Anterior cingulate cortex (tissue), 58 donors: Measurements from ENCODE around the gene ZNF365.
"Not testable (repeated sequence)": the region's sequence is repeated elsewhere in the genome, so short reads cannot be mapped to it uniquely, and the experiment has no call there.

ENCODE experiments used
- DNase-seq, 58 donors: peaks; one replicate each; lab custom pipeline; 2025; lab: John Stamatoyannopoulos, UW

The ZNF365 gene

GRCh38 chr10:62410528-62410927 is 36.4 kb downstream of the ZNF365 start:
- DNase-seq: not testable (repeated sequence)

GRCh38 chr10:62410934-62411333 is 36.8 kb downstream of the ZNF365 start:
- not testable (repeated sequence) for DNase-seq

GRCh38 chr10:62413048-62413447 is 38.9 kb downstream of the ZNF365 start:
- DNase-seq: no peak

GRCh38 chr10:62413652-62414051 is 39.5 kb downstream of the ZNF365 start:
- DNase-seq: no peak

- DNase-seq: no peak
These were observed 40.2 kb downstream of the ZNF365 start for GRCh38 chr10:62414359-62414758.

- no peak for DNase-seq
These were observed 48.0 kb downstream of the ZNF365 start for GRCh38 chr10:62422068-62422590.

DNA sequence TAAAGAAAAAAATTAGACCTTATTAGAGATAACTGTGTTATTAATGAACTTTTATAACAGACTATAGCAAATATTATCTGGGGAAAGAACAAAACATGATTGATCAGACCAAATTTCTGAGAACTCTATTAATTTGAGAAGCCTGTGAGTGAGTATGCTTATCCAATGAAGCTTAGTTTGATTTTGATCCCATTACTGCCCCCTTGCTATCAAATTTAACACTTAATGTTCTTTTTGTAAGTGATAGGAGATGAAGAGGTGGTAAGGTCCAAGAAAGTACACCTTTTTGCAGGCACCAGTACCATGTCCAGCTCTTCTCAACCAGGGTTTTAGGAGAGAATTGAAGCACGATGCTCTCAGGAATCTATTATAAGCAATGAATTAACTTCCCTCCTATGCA is 49.9 kb downstream of the ZNF365 start:
- no peak for DNase-seq

- DNase-seq: no peak
These were observed 51.9 kb downstream of the ZNF365 start for GRCh38 chr10:62426086-62426485.

- DNase-seq: no peak
These were observed 52.4 kb downstream of the ZNF365 start for GRCh38 chr10:62426600-62426999.

GRCh38 chr10:62430881-62431280 is 56.7 kb downstream of the ZNF365 start:
- DNase-seq: no peak

GRCh38 chr10:62433181-62433692 is 59.1 kb downstream of the ZNF365 start:
- DNase-seq: peak in 25 of 58 donors; percentile 1 to 50 (median 11)

DNA sequence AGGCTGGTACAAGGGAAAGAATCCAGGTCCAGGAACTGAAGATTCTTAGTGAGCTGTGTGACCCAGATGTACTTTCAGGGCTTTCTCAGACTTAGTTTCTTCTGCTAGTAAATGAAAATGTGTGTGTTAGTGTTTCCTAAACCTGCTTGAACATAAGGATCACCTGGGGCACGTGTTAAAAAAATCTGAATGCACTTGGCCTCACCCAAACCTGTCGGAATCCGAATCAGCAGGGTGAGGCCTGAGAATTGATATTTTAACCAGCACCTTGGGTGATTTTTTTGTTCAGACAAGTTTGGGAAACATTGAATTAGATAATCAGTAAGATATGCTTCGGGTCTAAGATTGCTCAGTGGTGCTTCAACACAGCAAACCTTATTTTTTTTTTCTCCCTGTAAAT is 59.7 kb downstream of the ZNF365 start:
- no peak for DNase-seq

GRCh38 chr10:62437696-62438095 is 63.5 kb downstream of the ZNF365 start:
- peak in 2 of 58 donors; percentile 61 to 65 for DNase-seq

DNA sequence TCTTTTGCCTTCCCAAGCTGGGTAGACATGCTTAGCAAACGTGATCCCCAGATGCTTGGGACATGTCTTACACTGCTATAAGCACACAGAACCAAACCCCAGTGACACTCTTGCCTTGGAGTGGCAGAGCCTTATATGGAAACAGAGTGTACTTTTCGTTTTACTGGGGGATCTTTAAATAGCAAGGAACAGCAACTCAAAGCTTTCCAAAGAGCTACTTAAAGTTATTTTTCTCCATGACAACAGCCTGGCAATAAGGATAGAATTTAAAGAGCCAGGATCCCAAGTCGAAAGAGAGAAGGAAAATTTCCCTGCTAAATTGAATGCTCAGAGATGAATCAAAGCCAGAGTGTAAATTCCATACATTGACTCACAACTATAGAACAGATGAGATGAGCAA is 67.8 kb downstream of the ZNF365 start:
- DNase-seq: peak in 4 of 58 donors; percentile 4 to 40 (median 10)

- DNase-seq: no peak
These were observed 68.9 kb downstream of the ZNF365 start for GRCh38 chr10:62442894-62443669.

DNA sequence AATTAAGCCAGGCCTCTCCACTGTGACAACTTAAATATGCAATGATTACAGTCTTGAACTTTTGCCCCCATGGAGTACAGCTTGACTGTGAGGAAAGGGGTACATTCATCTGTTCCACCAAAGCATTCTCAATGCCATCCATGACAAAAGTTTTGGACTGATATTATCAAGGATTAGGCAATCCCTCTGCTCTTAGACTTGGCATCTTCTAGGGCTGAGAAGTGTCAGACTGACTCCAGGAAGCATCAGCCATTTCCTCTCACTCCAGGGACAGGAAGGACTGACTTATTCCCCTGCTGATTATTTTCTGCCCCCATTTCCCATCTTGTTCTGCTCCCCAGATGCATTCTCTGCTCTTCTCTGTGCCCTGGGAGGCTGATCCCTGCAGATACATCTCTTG is 69.7 kb downstream of the ZNF365 start:
- DNase-seq: no peak

- no peak for DNase-seq
These were observed 72.5 kb downstream of the ZNF365 start for GRCh38 chr10:62446627-62447026.

DNA sequence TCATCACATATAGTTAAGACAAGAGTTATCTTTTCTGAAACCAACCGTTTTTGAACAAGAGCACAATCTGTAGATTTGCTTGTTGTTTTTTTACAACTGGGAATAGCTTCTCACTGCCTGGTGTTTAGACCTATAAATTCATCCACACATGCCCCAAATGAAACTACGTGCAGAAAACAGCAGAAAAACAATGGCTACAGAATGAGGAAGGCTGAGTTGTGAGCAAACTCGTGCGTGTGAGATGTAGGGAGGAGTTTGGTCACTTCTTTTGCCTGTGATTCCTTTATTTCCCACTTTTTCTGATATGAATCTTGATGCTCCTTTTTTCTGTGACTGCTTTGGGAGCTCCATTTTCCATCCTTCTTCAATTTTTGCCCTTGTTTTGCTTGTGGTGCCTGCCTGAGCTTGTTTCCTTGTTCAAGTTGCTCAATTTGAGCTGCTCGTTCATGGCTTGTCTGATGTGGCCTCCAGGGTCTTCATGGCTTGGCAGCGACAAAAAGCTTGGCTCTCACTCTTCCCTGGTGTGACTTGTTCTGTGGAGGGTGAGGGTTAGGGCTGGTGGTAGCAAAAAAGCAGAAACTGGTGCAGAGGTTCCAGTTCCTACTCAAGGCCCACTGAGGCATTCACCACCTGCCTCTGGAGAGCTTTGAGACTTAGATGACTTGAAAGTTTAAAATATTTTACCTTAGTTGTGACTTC is 76.9 kb downstream of the ZNF365 start:
- no peak for DNase-seq

- no peak for DNase-seq
These were observed 77.4 kb downstream of the ZNF365 start for GRCh38 chr10:62451611-62451975.
